GM23338 (cell line): ENCODE measurements around the gene TRAF7.

ENCODE experiments used
- EZH2 ChIP-seq: fragments of 200-600 bp; sonication (generic); IDR thresholded peaks from one replicate; pipeline ENCODE4 v1.8.0; 2017; ENCODE audit warnings: antibody characterized with exemption, mild to moderate bottlenecking, low read depth; ENCODE audit not compliant: unreplicated experiment
- JUNB ChIP-seq: IDR thresholded peaks from one replicate; pipeline ENCODE4 v1.6.1; 2016; ENCODE audit warnings: antibody characterized with exemption; ENCODE audit not compliant: unreplicated experiment
- NANOG ChIP-seq: IDR thresholded peaks from 2 replicates; pipeline ENCODE4 v1.6.1; 2016; ENCODE audit warnings: antibody characterized with exemption, borderline replicate concordance
- POLR2AphosphoS5 ChIP-seq: IDR thresholded peaks from 2 replicates; pipeline ENCODE4 v1.6.1; 2016; ENCODE audit warnings: antibody characterized with exemption, low read depth
- TF ChIP-seq, protein P1 (sequence below), 2 experiments: fragments of 200-600 bp in 1 of 2; sonication (generic) in 1 of 2; conservative IDR thresholded peaks; 2 replicates each; pipeline versions ENCODE4 v1.5.1 to v1.6.1; 2016 to 2017; ENCODE audit warnings: antibody characterized with exemption in 2 of 2, low read depth in 2 of 2, mild to moderate bottlenecking in 2 of 2, moderate library complexity in 1 of 2
- TF ChIP-seq, protein P2 (sequence below): IDR thresholded peaks from one replicate; pipeline ENCODE4 v1.6.1; 2018; ENCODE audit warnings: antibody characterized with exemption; ENCODE audit not compliant: unreplicated experiment

DNA sequence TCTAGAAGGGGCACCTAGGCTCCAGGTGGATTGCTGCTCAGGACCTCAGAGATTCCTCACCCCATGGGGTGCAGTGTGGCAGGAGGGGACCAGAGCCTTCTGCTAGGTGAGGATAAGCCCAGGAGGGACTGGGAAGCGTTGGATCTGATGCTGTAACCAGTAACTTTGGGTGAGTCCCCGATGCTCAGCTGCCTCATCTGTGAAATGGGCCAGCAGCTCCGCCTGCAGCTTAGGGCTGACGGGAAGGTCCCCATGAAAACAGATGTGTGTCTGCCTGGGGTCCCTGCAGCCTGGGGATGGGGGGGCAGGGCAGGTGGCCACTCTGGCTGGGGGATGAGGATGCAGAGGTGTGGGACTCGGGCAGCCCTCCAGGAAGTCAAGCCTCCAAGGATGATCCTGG, 43.5 kb downstream of the TRAF7 start:
- TF ChIP-seq, protein P1, sequence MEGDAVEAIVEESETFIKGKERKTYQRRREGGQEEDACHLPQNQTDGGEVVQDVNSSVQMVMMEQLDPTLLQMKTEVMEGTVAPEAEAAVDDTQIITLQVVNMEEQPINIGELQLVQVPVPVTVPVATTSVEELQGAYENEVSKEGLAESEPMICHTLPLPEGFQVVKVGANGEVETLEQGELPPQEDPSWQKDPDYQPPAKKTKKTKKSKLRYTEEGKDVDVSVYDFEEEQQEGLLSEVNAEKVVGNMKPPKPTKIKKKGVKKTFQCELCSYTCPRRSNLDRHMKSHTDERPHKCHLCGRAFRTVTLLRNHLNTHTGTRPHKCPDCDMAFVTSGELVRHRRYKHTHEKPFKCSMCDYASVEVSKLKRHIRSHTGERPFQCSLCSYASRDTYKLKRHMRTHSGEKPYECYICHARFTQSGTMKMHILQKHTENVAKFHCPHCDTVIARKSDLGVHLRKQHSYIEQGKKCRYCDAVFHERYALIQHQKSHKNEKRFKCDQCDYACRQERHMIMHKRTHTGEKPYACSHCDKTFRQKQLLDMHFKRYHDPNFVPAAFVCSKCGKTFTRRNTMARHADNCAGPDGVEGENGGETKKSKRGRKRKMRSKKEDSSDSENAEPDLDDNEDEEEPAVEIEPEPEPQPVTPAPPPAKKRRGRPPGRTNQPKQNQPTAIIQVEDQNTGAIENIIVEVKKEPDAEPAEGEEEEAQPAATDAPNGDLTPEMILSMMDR (conservative IDR thresholded peaks at IDR 0.05; ENCODE audit: low read depth in 2 of 2): no peak
- TF ChIP-seq EZH2 (no peak), JUNB (no peak), NANOG (no peak), POLR2AphosphoS5 (no peak)
- TF ChIP-seq, protein P2, sequence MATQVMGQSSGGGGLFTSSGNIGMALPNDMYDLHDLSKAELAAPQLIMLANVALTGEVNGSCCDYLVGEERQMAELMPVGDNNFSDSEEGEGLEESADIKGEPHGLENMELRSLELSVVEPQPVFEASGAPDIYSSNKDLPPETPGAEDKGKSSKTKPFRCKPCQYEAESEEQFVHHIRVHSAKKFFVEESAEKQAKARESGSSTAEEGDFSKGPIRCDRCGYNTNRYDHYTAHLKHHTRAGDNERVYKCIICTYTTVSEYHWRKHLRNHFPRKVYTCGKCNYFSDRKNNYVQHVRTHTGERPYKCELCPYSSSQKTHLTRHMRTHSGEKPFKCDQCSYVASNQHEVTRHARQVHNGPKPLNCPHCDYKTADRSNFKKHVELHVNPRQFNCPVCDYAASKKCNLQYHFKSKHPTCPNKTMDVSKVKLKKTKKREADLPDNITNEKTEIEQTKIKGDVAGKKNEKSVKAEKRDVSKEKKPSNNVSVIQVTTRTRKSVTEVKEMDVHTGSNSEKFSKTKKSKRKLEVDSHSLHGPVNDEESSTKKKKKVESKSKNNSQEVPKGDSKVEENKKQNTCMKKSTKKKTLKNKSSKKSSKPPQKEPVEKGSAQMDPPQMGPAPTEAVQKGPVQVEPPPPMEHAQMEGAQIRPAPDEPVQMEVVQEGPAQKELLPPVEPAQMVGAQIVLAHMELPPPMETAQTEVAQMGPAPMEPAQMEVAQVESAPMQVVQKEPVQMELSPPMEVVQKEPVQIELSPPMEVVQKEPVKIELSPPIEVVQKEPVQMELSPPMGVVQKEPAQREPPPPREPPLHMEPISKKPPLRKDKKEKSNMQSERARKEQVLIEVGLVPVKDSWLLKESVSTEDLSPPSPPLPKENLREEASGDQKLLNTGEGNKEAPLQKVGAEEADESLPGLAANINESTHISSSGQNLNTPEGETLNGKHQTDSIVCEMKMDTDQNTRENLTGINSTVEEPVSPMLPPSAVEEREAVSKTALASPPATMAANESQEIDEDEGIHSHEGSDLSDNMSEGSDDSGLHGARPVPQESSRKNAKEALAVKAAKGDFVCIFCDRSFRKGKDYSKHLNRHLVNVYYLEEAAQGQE: no peak
